ENCODE measurements around the gene CCNT1.
"Not testable (repeated sequence)": the region's sequence is repeated elsewhere in the genome, so short reads cannot be mapped to it uniquely, and the experiment has no call there.

The CCNT1 gene

DNA sequence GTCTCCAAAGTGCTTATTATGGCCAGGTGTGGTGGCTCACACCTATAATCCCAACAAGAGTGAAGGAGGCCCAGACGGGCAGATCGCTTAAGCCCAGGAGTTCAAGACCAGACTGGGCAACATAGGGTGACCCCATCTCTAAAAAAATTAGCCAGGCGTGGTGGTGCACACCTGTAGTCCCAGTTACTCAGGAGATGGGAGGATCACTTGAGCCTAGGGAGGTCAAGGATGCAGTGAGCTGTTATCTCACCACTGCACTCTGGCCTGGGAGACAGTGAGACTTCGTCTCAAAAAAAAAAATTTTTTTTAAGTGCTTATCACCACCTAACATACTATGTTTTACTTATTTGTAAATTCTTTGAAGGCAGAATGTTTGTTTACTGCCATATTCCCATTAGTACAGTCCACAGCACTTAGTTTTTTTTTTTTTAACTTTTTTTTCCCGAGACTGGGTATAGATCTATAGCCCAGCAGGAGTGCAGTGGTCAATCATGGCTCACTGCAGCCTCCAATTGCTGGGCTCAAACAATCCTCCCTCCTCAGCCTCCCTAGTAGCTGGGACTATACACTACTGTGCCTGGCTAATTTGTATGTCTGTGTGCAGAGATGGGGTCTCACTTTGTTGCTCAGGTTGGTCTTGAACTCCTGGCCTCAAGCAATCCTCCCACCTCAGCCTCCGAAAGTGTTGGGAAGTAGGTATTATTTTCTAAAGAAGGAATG is 29.7 kb downstream of the CCNT1 start:
- Mint-ChIP-seq H3K27ac (no peak overlapping the region), H3K4me3 (no peak overlapping the region), H3K27me3 (no peaks in the 10 kb centered on the region), H3K9me3 (no peaks in the 10 kb centered on the region), H3K36me3 (ENCODE audit: low read depth) (peaks cover 43% of the 10 kb centered on the region), H3K4me1 (ENCODE audit: low read depth) (peaks cover 9% of the 10 kb centered on the region)
- intact Hi-C loops (cut with micrococcal nuclease), result no loop called here

DNA sequence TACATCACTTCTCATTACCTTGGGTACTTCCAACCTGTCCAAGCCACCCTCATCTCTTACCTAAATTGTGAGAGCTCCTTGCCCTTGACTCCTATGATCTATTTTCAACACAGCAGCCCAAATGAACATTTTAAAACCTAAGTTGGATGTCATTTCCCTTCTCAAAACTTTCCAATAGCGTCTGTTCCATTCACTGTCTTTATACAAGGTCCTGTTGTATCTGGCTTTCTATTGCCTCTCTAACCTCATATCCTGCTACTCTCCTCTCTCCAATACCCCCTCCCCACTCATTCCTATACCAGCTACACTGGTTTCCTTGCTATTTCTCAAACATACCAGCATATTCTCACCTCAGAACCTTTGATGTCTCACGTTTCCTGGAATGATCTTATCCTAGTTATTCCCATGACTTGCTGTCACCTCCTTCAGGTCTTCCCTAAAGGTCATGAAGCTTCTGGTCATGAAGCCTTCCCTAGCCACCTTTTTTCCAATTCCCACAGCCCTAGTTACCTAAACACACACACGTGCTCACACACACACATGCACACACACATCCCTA is 30.4 kb downstream of the CCNT1 start:
- H3K36me3 Mint-ChIP-seq (ENCODE audit: low read depth), result peaks cover 42% of the 10 kb centered on the region
- no peak overlapping the region for H3K27ac Mint-ChIP-seq
- H3K4me1 Mint-ChIP-seq (ENCODE audit: low read depth), result peaks cover 4% of the 10 kb centered on the region
- H3K4me3 Mint-ChIP-seq, result no peak overlapping the region
- H3K27me3 Mint-ChIP-seq, result no peaks in the 10 kb centered on the region
- intact Hi-C loops (cut with micrococcal nuclease), result no loop called here
- no peaks in the 10 kb centered on the region for H3K9me3 Mint-ChIP-seq

DNA sequence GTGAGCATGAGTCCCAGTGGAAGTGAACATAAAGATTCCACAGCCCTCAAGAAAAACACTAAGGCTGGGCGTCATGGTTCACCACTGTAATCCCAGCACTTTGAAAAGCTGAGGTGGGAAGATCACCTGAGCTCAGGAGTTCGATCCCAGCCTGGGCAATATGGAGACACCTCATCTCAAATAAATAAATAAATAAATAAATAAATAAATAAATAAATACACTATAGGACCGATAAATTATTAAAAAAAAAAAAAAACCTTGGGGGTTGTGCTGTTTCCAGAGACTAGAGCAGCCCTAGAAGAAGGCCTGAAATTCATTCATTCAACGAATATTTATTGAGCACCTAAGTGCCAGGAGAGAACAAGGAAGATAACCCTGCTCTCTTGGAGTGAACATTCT is 33.0 kb downstream of the CCNT1 start:
- Mint-ChIP-seq H3K4me3 (no peak overlapping the region), H3K27ac (no peak overlapping the region), H3K27me3 (no peaks in the 10 kb centered on the region), H3K36me3 (ENCODE audit: low read depth) (peaks cover 33% of the 10 kb centered on the region), H3K4me1 (ENCODE audit: low read depth) (peaks cover 18% of the 10 kb centered on the region), H3K9me3 (no peaks in the 10 kb centered on the region)
- intact Hi-C loops (cut with micrococcal nuclease), result no loop called here

DNA sequence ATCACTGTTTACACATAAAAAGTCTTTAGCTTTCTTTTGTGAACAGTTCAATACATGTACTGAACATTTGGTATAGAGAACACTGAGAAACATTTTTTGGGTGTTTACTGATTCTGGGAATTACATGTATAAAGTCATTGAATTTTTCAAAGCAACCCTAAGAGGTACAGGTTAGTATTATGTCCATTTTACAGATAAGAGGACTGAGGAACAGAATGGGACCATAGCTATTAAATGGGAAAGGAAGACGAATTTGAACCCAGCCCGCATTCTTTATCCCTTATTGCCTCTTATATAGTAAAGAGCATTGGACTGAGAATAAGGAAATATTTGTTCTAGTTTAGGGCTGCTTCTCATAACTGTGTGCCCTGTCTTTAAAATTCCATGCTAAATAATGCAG is 33.6 kb downstream of the CCNT1 start:
- H3K27ac Mint-ChIP-seq, result no peak overlapping the region
- H3K9me3 Mint-ChIP-seq, result no peaks in the 10 kb centered on the region
- intact Hi-C loops (cut with micrococcal nuclease), result loop anchor here (1.0 kb wide), 1 partner anchor 33 kb away; the partner anchor contains the start of gene CCNT1
- peaks cover 24% of the 10 kb centered on the region for H3K4me1 Mint-ChIP-seq (ENCODE audit: low read depth)
- no peak overlapping the region for H3K4me3 Mint-ChIP-seq
- no peaks in the 10 kb centered on the region for H3K27me3 Mint-ChIP-seq
- H3K36me3 Mint-ChIP-seq (ENCODE audit: low read depth), result peaks cover 33% of the 10 kb centered on the region

DNA sequence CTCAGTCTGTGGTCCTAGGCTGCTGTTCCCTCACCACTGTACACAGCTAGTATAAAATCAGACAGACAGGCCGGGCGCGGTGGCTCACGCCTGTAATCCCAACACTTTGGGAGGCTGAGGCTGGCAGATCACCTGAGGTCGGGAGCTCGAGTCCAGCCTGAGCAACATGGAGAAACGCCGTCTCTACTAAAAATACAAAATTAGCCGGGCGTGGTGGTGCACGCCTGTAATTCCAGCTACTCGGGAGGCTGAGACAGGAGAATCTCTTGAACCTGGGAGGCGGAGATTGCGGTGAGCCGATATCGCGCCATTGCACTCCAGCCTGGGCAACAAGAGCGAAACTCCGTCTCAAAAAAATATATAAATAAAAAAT is 34.0 kb downstream of the CCNT1 start:
- H3K27me3 Mint-ChIP-seq, H3K9me3 Mint-ChIP-seq: not testable (repeated sequence)
- Mint-ChIP-seq H3K36me3 (ENCODE audit: low read depth) (peaks cover 33% of the 10 kb centered on the region), H3K4me3 (peak overlapping the region; percentile 92), H3K27ac (peak overlapping the region; percentile 98), H3K4me1 (ENCODE audit: low read depth) (peaks cover 28% of the 10 kb centered on the region)
- intact Hi-C loops (cut with micrococcal nuclease), result loop anchor here (1.0 kb wide), 1 partner anchor 34 kb away; the partner anchor contains the start of gene CCNT1

DNA sequence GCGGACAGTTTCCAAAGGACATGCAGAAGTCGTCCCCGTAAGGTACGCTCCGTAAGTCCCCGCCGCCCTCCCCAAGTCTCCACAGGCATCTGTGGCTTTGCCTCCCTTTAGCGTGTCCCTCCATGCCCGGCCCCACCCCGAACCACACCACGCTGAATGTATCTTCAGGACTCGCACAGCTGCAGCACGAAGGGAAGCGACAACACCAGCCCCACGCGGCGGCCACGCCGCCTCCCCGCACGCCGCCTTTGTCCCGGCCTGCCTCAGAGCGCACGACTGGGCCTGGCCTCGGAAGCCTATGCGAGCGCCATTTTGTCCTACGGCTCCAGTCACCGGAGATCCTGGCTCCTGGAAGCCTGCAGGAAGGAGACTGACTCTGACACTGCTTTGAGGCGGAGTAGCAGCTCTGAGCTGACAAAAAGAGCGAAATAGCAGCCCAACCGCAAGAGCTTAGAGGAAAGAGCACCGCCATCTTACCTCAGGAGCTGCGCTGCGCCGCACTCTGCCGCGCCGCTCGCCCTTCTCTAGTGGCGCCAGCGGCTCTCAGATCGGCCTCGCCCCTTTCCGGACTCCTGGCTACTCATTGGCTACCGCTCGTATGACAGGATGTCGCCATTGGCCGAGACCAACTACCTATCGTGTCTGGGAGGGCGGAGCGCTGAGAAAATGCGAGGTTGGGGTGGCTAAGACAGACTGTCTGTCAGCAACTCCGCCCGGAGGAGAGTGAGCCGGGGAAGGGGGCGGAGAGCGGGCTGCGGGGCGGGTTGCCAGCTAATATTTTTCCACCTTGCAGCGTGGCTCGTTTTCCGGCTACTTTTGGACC is 34.6 kb downstream of the CCNT1 start, which contains the start of gene KANSL2:
KANSL2 (minus strand) TSS at position 529 of the 823 bp plus-strand sequence. CDS start 606 bp downstream, outside the sequence.
- peaks cover 33% of the 10 kb centered on the region for H3K4me1 Mint-ChIP-seq (ENCODE audit: low read depth)
- peak within 1 kb of the TSS; percentile 92 for H3K4me3 Mint-ChIP-seq
- peak within 1 kb of the TSS; percentile 98 for H3K27ac Mint-ChIP-seq
- intact Hi-C loops (cut with micrococcal nuclease), result loop anchor here (1.0 kb wide), 1 partner anchor 34 kb away; the partner anchor contains the start of gene CCNT1
- no peaks in the 10 kb centered on the region for H3K9me3 Mint-ChIP-seq
- no peaks in the 10 kb centered on the region for H3K27me3 Mint-ChIP-seq
- peaks cover 38% of the 10 kb centered on the region for H3K36me3 Mint-ChIP-seq (ENCODE audit: low read depth)

DNA sequence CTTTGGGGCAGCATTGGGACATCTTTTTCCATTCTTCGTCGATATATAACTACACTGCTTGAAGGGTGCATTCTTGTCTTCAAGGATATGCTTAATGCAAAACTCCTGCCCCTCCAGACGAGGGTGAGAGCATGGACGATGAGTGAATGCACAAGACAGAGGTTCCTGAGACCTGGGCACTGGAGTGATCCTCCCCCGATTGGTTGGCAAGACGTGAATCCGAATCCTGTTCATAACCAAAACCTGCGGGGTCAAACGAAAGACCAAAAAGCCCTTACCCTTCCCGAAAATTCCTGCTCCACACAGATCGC is 35.2 kb downstream of the CCNT1 start:
- intact Hi-C loops (cut with micrococcal nuclease), result no loop called here
- peak overlapping the region; percentile 92 for H3K4me3 Mint-ChIP-seq
- no peaks in the 10 kb centered on the region for H3K27me3 Mint-ChIP-seq
- H3K36me3 Mint-ChIP-seq (ENCODE audit: low read depth), result peaks cover 43% of the 10 kb centered on the region
- H3K9me3 Mint-ChIP-seq, result no peaks in the 10 kb centered on the region
- peak overlapping the region; percentile 98 for H3K27ac Mint-ChIP-seq
- peaks cover 33% of the 10 kb centered on the region for H3K4me1 Mint-ChIP-seq (ENCODE audit: low read depth)

DNA sequence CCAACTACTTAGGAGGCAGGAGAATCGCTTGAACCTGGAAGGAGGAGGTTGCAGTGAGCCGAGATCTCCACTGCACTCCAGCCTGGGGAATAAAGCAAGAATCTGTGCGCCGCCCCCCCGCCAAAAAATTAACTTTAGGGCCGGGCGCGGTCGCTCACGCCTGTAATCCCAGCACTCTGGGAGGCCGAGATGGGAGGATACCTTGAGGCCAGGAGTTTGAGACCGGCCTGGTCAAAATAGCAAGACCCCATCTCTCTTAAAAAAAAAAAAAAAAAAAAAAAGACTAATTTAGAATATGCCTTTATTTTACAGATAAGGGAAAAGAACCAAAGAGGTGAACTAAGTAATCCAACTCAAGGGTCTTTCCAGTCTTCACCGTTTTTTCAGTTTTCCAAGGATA is 35.6 kb downstream of the CCNT1 start:
- H3K27me3 Mint-ChIP-seq, result no peaks in the 10 kb centered on the region
- intact Hi-C loops (cut with micrococcal nuclease), result no loop called here
- H3K27ac Mint-ChIP-seq, result peak overlapping the region; percentile 98
- peaks cover 48% of the 10 kb centered on the region for H3K36me3 Mint-ChIP-seq (ENCODE audit: low read depth)
- H3K9me3 Mint-ChIP-seq, result no peaks in the 10 kb centered on the region
- peak overlapping the region; percentile 92 for H3K4me3 Mint-ChIP-seq
- H3K4me1 Mint-ChIP-seq (ENCODE audit: low read depth), result peaks cover 33% of the 10 kb centered on the region

DNA sequence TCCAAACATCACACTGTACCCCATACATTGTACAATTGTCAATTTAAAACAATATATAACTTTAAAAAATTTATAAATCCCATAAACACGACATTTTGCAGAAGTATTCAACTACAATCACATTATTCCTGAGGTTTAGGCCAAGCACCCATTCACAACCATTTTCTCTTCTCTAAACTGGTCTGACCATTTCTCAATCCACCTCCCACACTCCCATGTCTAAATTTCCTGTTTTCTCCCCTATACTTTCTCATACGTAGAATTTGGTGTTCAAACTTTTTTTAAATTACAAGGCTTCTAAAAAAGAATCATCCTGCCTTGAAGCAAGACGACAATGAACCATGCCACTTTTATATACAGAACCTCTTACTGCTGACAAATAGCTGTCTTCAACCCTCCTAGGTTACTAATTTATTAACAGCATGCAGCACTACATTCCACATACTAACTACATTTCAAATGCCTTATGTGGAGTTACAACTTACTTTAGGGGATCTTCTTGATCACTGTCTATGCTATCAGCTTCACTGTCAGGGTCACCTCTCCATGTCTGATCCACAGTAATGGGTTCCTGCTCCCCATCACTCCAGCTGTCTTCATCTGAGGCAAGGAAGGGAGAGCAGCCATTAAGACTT is 37.8 kb downstream of the CCNT1 start:
- no peaks in the 10 kb centered on the region for H3K9me3 Mint-ChIP-seq
- no peaks in the 10 kb centered on the region for H3K27me3 Mint-ChIP-seq
- H3K4me3 Mint-ChIP-seq, result peak overlapping the region; percentile 56
- peaks cover 56% of the 10 kb centered on the region for H3K36me3 Mint-ChIP-seq (ENCODE audit: low read depth)
- peaks cover 33% of the 10 kb centered on the region for H3K4me1 Mint-ChIP-seq (ENCODE audit: low read depth)
- H3K27ac Mint-ChIP-seq, result peak overlapping the region; percentile 82
- intact Hi-C loops (cut with micrococcal nuclease), result no loop called here

DNA sequence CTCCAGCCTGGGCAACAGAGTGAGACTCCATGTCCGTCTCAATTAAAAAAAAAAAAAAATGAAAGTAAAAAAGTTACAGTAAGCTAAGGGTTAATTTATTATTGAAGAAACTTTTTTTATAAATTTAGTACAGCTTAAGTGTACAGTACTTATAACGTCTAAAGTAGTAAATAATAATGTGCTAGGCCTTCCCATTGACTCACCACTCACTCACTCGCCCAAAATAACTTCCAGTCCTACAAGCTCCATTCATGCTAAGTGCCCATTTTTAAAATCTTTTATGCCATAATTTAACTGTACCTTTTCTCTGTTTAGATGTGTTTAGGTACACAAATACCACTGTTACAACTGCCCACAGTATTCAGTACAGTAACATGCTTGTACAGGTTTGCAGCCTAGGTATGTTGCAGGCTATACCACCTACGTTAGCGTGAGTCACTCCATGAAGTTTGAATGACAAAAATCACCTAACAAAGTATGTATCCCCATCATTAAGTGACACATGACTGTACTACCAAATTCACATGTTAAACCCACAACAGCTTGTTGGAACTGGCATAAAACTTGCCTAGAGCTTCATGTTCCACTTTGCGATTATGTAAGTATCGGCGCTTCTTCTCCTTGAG is 45.2 kb downstream of the CCNT1 start:
- Mint-ChIP-seq H3K27me3 (no peaks in the 10 kb centered on the region), H3K9me3 (no peaks in the 10 kb centered on the region), H3K4me1 (ENCODE audit: low read depth) (no peaks in the 10 kb centered on the region), H3K36me3 (ENCODE audit: low read depth) (peaks cover 79% of the 10 kb centered on the region), H3K27ac (no peak overlapping the region), H3K4me3 (no peak overlapping the region)
- intact Hi-C loops (cut with micrococcal nuclease), result no loop called here

DNA sequence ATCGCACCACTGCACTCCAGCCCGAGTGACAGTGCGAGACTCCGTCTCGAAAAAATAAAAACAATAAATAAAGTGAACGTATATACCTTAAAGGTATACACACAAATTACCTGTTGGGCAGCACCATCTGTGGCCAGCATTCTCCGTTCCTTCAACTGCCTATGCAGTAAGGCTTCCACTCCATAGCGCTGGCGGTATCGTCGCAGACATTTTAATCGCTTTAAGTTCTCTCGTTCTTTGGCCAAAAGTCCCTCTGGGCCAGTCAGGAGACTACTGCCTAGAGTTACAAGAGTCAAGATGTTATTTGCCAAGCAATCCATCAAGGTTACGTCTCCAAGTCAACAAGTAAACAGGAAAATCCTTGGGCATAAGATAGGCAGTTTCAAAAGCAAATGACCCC is 47.5 kb downstream of the CCNT1 start:
- Mint-ChIP-seq H3K27me3 (no peaks in the 10 kb centered on the region), H3K36me3 (ENCODE audit: low read depth) (peaks cover 91% of the 10 kb centered on the region), H3K27ac (no peak overlapping the region), H3K9me3 (no peaks in the 10 kb centered on the region), H3K4me3 (no peak overlapping the region), H3K4me1 (ENCODE audit: low read depth) (no peaks in the 10 kb centered on the region)
- intact Hi-C loops (cut with micrococcal nuclease), result no loop called here

DNA sequence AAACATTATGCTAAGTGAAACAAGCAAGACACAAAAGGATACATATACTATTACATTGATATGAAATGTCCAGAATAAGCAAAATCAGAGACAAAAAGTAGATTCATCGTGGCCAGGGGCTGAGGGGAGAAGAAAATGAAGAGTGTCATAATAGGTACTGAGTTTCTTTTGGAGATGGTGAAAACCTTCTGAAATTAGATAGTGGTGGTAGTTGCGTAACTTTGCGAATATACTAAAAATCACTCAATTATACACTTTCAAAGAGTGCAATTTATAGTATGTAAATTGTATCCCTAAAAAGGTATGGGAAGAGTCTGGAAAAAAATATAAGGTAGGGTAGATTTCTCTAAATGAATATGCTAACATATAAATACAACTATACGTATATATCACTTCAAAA is 56.6 kb downstream of the CCNT1 start:
- H3K4me3 Mint-ChIP-seq, result no peak overlapping the region
- no peaks in the 10 kb centered on the region for H3K9me3 Mint-ChIP-seq
- no peaks in the 10 kb centered on the region for H3K4me1 Mint-ChIP-seq (ENCODE audit: low read depth)

DNA sequence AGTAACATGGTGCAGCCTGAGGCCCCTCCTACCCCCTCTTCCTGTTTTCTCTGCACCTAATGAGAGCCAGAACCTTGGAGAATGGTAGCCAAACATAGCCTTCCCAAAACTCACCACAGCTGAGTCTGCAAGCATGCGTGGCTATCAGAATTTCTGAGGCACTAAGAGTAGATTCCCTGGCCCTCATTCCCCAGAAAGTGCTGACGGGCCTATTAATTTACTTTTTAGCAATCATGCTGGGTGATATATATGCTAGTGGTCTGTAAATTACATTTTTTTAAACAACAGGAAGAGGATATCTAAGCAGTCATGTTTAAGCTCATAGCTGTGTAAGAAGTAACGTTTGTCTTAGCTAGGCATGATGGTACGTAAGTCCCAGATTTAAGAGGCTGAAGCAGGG is 64.8 kb downstream of the CCNT1 start:
- Mint-ChIP-seq H3K9me3 (no peaks in the 10 kb centered on the region), H3K4me3 (no peak overlapping the region), H3K27ac (no peak overlapping the region), H3K4me1 (ENCODE audit: low read depth) (no peaks in the 10 kb centered on the region), H3K36me3 (ENCODE audit: low read depth) (peaks cover 85% of the 10 kb centered on the region), H3K27me3 (no peaks in the 10 kb centered on the region)
- intact Hi-C loops (cut with micrococcal nuclease), result no loop called here

More for the DNA sequence above, 56.6 kb downstream of the CCNT1 start:
- Mint-ChIP-seq H3K27me3 (no peaks in the 10 kb centered on the region), H3K36me3 (ENCODE audit: low read depth) (peaks cover 97% of the 10 kb centered on the region), H3K27ac (no peak overlapping the region)
- intact Hi-C loops (cut with micrococcal nuclease), result no loop called here
